Esophagus muscularis mucosa (tissue), 4 donors: ENCODE results near the gene OTOG. TPM values are rescaled to one million over a fixed set of nuclear protein-coding genes. Genes with fewer than 3 reads are reported as not detected.

Experiments
- DNase-seq: peaks from one replicate; pipeline ENCODE4 v3.0.0-alpha.2; 2017; ENCODE audit errors: extremely low spot score
- H3K27ac ChIP-seq, 4 donors: fragments of 200-600 bp; sonication (generic); replicated peaks in 1 of 4; 1 replicate in 3 of 4; 2 replicates in 1 of 4; pipeline ENCODE4 v1.5.1; 2016 to 2019; ENCODE audit warnings: mild to moderate bottlenecking in 1 of 4
- H3K27me3 ChIP-seq, 4 donors: fragments of 200-600 bp; sonication (generic); one replicate each; pipeline versions ENCODE4 v1.5.1 to v1.6.0; 2016 to 2019
- H3K36me3 ChIP-seq, 4 donors: fragments of 200-600 bp; sonication (generic); one replicate each; pipeline ENCODE4 v1.5.1; 2016 to 2019
- H3K4me1 ChIP-seq, 4 donors: fragments of 200-600 bp; sonication (generic); one replicate each; pipeline ENCODE4 v1.5.1; 2016 to 2019
- H3K4me3 ChIP-seq, 4 donors: fragments of 200-600 bp; sonication (generic); 1 replicate in 2 of 4; 2 replicates in 2 of 4; pipeline ENCODE4 v1.5.1; 2016 to 2019; ENCODE audit warnings: mild to moderate bottlenecking in 4 of 4, moderate library complexity in 1 of 4
- H3K9me3 ChIP-seq, 4 donors: fragments of 200-600 bp; sonication (generic); 1 replicate in 3 of 4; 2 replicates in 1 of 4; pipeline ENCODE4 v1.5.1; 2016 to 2019
- EP300 ChIP-seq: sonication (generic); formaldehyde crosslinking; IDR thresholded peaks from one replicate; pipeline ENCODE4 v1.6.1; 2017; ENCODE audit warnings: antibody characterized with exemption
- POLR2A ChIP-seq: fragments of 450-650 bp; IDR thresholded peaks from one replicate; pipeline ENCODE4 v1.6.1; 2017; ENCODE audit warnings: antibody characterized with exemption, moderate library complexity, mild to moderate bottlenecking, low read depth
- POLR2AphosphoS5 ChIP-seq, 2 donors: sonication (generic); formaldehyde crosslinking; IDR thresholded peaks; one replicate each; pipeline ENCODE4 v1.6.1; 2017; ENCODE audit warnings: antibody characterized with exemption in 2 of 2
- WGBS: methylation state at CpG from one replicate; pipeline ENCODE4 v1.1.5; 2018; 5-methylcytosine and 5-hydroxymethylcytosine counted together
- intact Hi-C: fragments of 100-400 bp; cut with DNase I; formaldehyde crosslinking; loops from one replicate; pipeline ENCODE4 v1.15.1; 2023
- total RNA-seq, 4 donors: library from RNA; depleted of rRNA; stranded (reverse); fragments of >200 nt; gene quantifications; one replicate each; pipeline versions ENCODE4 v1.1.0 to v1.2.1, GENCODE V29; 2016
- TF ChIP-seq, protein P1 (sequence below), 3 experiments: fragments of 200-600 bp in 2 of 3; fragments of 450-650 bp in 1 of 3; sonication (generic) in 2 of 3; IDR thresholded peaks; one replicate each; pipeline ENCODE4 v1.5.1; 2017 to 2019; ENCODE audit warnings: antibody characterized with exemption in 3 of 3, mild to moderate bottlenecking in 2 of 3, moderate library complexity in 1 of 3

The OTOG gene
- total RNA-seq, 4 donors from 2014 or later = not detected

GRCh38 chr11:17558025-17558780 lies 11.1 kb downstream of the OTOG start:
- H3K27me3 ChIP-seq = peaks cover 0 to 38% (median 0%) of the 10 kb centered on the region in 4 donors
- WGBS = 90% methylated on average over 8 of the region's 15 CpGs
- no peak for TF ChIP-seq EP300
- no peak for TF ChIP-seq POLR2AphosphoS5 (IDR thresholded peaks at IDR 0.05)
- TF ChIP-seq, protein P1, sequence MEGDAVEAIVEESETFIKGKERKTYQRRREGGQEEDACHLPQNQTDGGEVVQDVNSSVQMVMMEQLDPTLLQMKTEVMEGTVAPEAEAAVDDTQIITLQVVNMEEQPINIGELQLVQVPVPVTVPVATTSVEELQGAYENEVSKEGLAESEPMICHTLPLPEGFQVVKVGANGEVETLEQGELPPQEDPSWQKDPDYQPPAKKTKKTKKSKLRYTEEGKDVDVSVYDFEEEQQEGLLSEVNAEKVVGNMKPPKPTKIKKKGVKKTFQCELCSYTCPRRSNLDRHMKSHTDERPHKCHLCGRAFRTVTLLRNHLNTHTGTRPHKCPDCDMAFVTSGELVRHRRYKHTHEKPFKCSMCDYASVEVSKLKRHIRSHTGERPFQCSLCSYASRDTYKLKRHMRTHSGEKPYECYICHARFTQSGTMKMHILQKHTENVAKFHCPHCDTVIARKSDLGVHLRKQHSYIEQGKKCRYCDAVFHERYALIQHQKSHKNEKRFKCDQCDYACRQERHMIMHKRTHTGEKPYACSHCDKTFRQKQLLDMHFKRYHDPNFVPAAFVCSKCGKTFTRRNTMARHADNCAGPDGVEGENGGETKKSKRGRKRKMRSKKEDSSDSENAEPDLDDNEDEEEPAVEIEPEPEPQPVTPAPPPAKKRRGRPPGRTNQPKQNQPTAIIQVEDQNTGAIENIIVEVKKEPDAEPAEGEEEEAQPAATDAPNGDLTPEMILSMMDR (IDR thresholded peaks at IDR 0.05) = no peak
- TF ChIP-seq POLR2A = no peak
- H3K4me1 ChIP-seq = no peaks in the 10 kb centered on the region
- H3K36me3 ChIP-seq = no peaks in the 10 kb centered on the region
- intact Hi-C loops = no loop called here
- no peaks in the 10 kb centered on the region for H3K9me3 ChIP-seq
- no peak overlapping the region for H3K27ac ChIP-seq
- no peak for DNase-seq
- H3K4me3 ChIP-seq = no peak overlapping the region

DNA sequence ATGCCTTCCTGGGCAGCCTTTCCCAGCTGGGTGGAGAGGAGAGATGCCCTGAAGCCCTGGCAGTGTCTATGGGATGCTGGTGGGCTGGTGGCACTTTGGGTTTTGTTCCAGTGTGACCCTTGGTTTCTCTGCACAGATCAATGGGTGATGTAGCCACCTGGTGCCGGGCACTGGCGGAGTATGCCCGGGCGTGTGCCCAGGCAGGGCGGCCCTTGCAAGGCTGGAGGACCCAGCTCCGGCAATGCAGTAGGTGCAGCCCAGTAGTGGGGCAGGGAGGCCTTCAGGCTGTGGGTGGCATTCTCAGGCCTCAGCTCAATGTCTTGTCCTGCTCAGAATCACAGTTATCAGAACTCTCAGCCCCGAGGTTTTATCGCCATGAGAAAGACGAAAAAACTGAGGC lies 11.9 kb downstream of the OTOG start:
- H3K27me3 ChIP-seq = peaks cover 0 to 36% (median 0%) of the 10 kb centered on the region in 4 donors
- intact Hi-C loops = no loop called here
- no peak for TF ChIP-seq POLR2AphosphoS5 (IDR thresholded peaks at IDR 0.05)
- TF ChIP-seq, protein P1 (IDR thresholded peaks at IDR 0.05) = no peak
- no peak for TF ChIP-seq POLR2A
- no peak for TF ChIP-seq EP300
- WGBS = 38% methylated on average over 3 of the region's 9 CpGs
- no peak overlapping the region for H3K27ac ChIP-seq
- no peaks in the 10 kb centered on the region for H3K36me3 ChIP-seq
- H3K4me3 ChIP-seq = no peak overlapping the region
- H3K9me3 ChIP-seq = no peaks in the 10 kb centered on the region
- no peak for DNase-seq
- H3K4me1 ChIP-seq = no peaks in the 10 kb centered on the region

DNA sequence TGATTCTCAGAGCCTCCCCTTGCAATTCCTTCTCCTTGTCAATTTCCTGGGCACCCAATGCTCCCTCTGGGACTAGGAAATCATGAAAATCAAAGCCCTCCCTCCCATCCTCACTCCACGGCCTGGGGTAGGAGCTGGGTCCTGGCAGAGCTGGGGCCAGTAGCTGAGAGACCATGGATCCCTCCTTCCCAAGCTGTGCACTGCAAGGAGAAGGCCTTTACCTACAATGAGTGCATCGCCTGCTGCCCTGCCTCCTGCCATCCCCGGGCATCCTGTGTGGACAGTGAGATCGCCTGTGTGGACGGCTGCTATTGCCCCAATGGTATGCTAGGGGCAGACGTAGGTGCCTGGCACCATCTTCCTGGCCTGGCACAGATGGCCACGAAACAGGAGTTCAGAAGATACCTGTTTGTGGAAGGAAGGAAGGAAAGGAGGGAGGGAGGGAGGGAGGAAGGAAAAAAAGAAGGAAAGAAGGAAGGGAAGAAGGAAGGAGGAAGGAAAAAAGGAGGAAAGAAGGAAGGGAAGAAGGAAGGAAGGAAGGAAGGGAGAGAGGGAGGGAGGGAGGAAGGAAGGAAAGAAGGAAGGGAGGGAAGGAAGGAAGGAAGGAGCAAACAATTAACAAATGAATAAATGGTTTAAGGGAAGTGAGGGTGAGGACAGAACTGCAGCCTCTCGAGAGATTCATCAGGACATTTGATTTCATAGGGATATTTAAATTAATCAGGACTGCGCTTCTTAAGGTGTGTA lies 12.5 kb downstream of the OTOG start:
- intact Hi-C loops = no loop called here
- TF ChIP-seq, protein P1 (IDR thresholded peaks at IDR 0.05) = no peak
- TF ChIP-seq EP300 (no peak), POLR2A (no peak), POLR2AphosphoS5 (IDR thresholded peaks at IDR 0.05) (no peak)
- WGBS = 74% methylated on average over 7 of the region's 9 CpGs

DNA sequence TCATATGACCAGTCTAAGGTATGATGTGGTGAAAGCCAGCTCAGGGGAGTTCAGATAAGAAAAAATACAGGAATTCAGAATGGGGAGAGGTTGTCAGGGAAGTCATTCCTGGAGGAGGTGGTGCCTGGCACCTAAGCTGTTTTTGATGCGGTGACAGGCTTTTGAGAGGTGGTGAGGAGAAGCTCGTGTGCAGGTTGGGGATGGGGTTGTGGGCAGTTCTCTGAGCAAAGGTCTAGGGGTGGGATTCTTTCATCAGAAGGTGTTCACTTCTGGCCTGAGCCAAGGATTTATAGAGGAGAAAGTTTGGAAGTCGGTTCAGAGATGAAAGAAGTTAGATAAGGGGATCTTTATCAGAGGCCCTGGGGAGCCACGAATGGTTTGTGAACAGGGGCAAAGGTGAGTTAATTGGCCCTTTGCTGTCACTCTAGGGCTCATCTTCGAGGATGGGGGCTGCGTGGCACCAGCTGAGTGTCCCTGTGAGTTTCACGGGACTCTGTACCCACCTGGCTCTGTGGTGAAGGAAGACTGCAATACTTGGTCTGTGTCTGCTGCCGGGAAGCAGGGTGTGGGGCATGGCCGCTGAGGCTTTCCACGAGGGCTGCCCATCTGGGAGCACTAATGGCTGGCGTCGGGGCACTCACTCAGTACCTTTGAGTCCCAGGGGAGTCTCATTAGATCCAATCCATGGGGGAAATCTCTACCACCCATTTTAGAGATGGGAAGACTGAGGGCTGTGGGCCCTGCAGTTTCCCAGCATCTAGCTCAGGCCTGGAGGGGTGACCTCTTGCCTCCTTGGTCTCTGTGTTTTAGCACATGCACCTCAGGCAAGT lies 13.4 kb downstream of the OTOG start:
- DNase-seq = no peak
- no peak overlapping the region for H3K27ac ChIP-seq
- H3K27me3 ChIP-seq = peaks cover 0 to 36% (median 0%) of the 10 kb centered on the region in 4 donors
- no peak overlapping the region for H3K4me3 ChIP-seq
- H3K4me1 ChIP-seq = no peaks in the 10 kb centered on the region
- TF ChIP-seq, protein P1 (IDR thresholded peaks at IDR 0.05) = no peak
- TF ChIP-seq POLR2A (no peak), POLR2AphosphoS5 (IDR thresholded peaks at IDR 0.05) (no peak), EP300 (no peak)
- no peaks in the 10 kb centered on the region for H3K9me3 ChIP-seq
- 59% methylated on average over 9 of the region's 12 CpGs for WGBS
- no peaks in the 10 kb centered on the region for H3K36me3 ChIP-seq
- intact Hi-C loops = no loop called here

More for the DNA sequence above, 12.5 kb downstream of the OTOG start:
- no peak overlapping the region for H3K4me3 ChIP-seq
- H3K27ac ChIP-seq = no peak overlapping the region
- H3K4me1 ChIP-seq = no peaks in the 10 kb centered on the region
- DNase-seq = no peak
- H3K9me3 ChIP-seq = no peaks in the 10 kb centered on the region
- no peaks in the 10 kb centered on the region for H3K36me3 ChIP-seq
- H3K27me3 ChIP-seq = peaks cover 0 to 36% (median 0%) of the 10 kb centered on the region in 4 donors
